GM18511 (cell line): ENCODE data around the gene GH2.

ENCODE experiments used
- ATAC-seq: cut with Tn5 transposase; IDR thresholded peaks from one replicate; pipeline ENCODE4 v1.9.1; 2021; ENCODE audit warnings: mild to moderate bottlenecking, moderate library complexity; ENCODE audit not compliant: unreplicated experiment

The GH2 gene

DNA sequence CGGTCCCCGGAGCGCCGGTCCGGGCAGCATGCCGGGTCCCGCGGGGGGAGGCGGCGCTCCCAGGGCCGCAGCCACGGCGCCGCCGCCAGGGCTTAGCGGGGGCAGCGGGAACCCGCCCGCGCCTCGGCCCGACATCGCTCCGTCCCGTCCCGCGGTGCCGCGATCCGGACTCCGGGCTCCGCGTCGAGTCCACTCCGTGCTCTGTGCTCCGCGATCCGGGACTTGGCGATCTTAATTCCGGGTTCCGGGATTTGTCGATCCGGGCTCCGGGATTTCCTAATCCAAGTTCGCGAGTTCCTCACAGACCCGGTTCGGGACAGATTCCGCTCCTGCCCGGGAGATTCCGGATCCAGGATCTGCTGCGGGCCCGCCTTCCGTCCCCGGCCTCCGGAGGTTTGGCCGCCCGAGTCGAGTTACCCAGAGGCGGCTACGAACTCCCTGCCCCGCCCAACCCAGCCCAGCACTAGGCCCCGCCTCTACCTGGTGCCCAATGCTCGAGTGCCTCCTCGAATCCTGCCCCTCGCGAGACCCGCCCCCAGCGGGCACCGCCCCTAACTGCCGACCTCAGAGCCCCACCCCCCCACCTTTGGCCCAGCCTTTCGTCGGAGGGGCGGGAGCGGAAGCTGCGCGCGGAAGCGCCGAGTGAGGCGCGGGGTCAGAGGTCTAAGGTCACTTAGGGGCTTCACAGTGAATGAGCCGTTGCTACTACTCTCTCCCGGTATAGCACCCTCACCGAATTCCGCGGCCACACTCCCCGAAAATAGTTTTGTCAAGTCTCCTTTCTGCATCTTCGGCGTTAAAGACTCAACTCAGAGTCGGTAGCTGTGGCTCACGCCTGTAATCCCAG, 39.0 kb downstream of the GH2 start, which contains the start of gene SMARCD2:
Gene SMARCD2 (minus strand): TSS at position 146 of the 847 bp plus-strand sequence. CDS start 11 bp downstream, at position 135.
- peak; percentile 81 for ATAC-seq

DNA sequence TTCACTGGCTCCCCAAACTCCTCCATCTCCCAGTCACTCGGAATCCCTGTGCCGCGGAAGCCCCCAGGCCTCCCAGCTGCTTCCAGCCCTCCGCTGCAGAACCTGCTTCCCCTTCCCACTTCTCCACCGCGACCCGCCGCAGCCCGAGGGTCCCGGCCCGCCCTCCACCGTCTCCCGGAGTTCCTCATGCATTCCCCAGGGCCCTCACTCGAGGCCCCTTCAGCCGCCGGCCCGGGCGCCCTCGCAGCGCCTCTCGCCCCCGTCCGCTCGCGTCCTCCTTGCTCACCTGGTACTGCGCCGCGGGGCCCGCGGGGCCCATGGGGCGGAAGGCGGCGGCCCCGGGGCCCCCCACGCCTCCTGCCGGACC, 39.6 kb downstream of the GH2 start:
- ATAC-seq: peak; percentile 33

DNA sequence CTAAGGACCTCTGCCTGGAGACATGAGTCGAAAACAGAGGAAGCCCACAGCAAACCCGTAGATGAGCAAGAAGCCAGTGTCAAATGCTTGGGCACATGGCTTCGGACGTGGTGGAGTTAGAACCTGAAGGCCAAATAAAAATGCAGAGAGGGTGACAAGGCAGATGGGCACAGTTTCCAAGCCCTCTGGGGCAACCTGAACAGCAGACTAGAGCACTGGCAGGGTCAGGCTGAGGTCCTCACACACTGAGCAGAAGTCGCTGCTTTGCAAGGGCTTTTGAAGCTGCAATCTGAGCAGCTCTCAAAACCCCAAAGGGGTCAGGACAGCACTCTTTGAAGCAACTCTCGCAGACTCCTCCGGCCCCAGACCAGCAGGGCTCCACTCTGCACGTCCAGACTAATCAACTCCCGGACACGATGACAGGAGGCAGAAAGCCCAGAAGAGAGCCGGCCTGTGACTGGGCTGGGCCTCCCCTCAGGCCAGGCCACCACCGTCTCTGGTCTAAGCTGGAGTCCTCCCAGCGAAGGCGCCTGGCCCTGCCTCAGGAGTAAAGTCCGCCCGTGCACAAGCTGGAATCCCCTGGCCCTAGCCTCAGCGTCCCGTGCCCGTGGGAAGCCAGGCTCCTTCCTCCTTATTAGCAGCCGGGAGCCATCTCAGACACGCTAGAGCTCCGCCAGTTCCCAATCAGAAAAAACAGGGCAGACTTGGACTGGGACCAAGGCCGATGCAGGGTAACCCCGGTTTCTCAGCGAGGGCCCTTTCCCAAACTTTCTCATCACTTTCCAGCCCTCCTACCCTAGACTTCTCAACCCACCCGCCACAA, 40.2 kb downstream of the GH2 start:
- no peak for ATAC-seq

DNA sequence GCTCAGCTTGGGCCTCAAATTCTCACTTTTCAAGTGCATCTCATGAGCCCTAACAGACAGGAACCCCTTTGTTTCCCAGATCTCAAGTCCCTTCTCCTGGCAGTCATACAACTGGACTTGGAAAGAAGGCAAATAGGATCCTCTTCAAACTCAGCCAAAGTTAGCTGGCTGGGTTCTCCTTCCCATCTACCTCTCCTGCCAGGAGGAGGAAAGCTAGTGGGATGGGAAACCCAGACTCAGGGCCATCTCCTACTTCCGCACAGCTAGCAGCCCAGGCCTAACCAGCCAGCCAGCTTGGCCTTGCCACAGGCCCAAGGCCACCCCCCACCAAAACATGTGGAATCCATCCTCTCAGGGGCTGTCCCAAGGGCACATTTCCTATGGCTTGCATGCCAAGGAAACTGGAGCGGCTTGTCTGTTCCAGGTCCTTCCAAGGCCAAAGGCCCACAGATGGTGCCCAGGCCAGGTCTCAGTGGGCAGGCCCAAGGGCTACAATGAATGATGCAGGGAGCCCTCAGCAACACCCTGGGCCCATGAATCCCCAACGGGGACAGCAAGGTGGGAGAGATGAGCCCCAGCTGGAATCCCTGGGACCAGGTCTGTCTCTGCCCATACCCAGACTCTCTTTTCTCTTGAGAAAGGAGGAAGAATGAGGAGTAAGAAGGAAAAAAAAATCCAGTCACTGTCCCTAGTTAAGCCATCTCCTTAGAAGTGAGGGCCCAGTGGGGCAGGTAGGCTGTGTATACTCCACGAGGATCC, 41.0 kb downstream of the GH2 start:
- no peak for ATAC-seq

DNA sequence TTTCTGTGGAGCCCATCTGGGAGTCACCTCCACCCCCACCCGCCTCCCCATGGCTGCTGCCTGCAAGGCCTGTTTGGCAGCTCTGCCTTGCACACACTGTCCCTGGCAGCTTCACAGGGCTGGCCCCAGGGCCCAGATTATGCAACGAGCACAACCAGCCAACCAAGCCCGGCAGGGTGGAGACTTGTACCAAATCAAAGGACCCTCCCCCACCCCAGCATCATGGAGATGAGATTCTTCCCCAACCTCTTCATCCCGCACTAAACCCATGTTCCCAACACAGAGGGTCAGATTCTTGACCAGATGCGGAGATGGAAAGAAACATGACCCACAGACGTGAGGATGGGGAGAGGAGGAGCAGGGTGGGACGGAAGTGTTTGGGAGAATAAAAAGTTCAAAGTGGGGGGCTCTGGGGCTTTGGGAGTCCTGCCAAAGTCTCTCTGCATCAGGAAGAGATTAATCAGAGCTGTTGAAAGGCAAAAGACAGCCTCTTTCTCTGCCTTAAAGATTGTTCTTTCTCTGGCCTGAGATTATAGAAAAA, 43.0 kb downstream of the GH2 start:
- ATAC-seq: no peak

DNA sequence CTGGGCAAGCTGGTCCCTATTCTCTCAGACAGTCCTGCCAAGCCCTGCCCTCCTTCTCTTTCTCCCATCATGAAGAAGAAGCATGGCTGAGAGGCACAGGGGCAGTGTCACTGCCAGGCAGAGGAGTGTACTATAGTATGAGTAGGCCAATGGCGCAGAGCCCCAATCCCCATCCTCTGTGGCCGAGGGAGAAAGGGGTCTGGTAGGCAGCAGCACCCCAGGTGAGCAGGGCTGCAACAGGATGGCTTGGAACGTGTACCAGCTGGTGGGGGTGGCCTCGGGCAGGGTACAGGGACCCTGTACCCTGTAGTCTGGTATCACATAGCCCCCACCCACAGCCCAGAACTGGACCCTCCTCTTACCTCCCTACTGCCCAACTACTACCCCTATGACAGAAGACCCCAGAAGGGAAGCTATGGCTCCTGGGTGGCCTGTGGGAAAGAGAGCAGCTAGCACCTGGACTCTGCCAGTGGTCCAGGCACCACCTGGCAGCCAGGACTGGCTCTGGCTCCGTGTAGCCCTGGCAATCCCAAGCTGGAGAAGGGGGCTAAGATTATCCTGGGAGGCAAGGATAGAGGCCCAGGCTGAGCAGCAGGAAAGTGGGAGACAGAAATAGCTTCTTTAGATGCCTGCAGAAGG, 43.7 kb downstream of the GH2 start:
- no peak for ATAC-seq

DNA sequence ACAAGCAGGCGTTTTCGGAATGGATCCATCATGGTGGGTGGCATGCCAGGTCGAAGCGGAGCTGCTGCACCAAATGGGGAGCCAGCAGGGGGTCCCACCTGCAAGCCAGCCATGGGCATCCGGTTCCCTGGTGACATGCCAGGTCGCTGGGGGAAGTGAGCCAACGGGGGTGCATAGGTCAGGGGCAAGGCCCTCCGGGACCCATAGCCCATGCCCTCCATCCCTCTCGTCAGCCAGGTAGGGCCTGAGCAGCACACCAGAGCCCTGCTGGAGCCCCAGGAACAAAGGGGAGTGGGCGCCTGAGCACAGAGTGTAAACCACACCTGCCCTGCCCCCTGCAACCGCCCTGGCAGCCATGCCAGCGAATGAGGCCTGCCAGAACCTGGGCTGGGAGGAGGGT, 44.3 kb downstream of the GH2 start:
- no peak for ATAC-seq

DNA sequence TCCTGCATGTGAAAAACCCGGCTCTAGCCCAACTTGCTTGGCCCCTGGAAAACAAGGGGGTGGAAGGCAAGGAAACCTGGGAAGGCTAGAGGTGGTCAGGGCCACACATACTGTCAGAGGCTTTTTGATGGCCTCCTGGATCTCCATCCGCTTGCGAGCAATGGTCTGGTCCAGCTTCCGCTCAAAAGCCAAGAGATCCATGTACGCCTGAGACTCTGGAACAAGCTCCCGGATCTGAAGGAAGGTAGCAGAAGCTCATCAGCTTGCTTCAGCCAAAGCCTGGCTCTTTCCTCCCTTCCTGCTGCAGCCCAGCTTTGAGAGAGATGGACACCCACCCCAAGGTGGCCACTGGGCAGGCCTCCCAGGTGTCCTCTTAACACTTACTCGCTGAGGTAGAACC, 44.9 kb downstream of the GH2 start:
- no peak for ATAC-seq

DNA sequence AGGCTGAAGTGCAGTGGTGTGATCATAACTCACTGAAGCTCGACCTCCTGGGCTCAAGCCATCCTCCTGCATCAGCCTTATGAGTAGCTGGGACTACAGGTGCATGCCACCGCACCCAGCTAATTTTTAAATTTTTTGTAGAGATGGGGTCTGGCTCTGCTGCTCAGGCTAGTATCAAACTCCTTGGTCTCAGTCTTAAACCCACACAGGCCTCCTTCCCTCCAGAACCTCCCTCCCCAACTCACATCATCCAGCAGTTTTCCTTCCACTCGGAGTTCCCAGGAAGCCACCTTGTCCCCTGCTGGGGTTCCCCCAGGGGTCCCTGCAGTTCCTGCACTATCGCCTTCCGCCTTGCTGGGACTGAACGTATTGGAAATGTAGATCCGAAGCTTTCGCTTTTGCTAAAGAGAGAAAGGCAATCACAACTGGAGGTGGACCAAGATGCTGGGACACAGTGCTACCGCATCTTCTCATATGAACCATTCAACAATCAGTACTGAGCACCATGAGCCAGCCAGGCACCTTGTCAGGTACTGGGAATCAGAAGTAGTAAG, 46.5 kb downstream of the GH2 start:
- ATAC-seq: no peak

DNA sequence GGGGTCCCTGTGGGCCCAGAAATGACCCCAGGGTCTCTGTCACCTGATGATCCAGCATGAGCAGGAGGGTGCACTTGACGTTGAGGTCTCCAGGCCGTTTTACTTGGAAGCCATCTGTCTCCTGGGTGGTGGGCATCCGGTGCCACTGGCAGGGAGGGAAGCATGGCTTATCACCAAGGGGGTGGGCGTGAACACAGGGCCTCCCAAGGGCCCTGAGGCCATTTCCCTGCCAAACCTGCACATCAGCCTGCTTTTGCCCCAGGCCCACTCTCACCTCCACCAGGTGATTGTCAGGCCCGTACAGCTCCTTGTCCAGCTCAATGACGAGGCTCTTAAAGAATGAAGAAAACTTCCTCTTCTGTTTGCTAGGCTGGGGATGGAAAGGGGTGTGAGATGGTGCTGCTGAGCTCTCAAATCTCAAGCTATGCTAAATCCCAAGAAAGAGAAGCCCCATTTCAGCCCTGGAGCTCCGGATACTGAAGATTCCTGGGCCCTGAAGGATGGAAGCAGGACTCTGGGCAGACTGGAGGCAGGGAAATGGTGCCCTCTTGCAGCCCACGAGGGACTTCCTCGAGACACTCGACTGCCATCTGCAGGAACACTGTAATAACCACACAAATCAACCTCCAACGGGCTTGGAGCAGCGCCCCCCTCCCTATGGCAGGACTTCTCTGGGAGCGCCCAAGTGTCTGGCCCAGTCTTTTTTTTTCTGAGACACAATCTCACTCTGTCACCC, 47.1 kb downstream of the GH2 start:
- peak; percentile 69 for ATAC-seq

DNA sequence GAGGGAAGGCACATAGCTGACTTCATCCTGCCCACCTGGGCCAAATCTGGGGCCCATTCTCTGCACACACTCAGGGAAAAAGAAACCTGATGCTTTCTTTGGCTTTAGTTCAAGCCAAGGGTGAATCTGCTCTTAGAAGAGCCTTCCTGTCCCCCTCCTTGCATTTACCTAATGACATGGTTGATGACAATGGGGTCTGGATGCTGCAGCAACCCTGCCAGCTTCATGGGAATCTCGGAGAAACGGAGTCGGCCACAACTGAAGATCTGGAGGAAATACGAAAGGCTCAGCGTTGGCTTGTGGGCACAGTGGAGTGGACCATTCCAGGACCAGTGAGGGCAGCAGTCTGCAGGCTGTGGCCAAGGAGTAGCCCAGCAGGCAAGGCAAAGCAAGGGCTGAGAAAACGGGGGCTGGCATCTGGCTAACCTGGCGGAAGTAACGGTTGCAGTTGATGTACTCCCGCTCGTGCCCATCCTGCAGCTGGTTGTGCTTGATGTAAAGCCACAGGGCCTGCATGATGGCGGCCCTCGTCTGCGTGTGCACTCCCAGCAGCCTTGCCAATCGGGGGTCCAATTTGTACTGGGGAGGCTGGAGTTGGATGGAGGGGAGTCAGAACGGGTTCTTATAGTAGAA, 47.9 kb downstream of the GH2 start:
- no peak for ATAC-seq

DNA sequence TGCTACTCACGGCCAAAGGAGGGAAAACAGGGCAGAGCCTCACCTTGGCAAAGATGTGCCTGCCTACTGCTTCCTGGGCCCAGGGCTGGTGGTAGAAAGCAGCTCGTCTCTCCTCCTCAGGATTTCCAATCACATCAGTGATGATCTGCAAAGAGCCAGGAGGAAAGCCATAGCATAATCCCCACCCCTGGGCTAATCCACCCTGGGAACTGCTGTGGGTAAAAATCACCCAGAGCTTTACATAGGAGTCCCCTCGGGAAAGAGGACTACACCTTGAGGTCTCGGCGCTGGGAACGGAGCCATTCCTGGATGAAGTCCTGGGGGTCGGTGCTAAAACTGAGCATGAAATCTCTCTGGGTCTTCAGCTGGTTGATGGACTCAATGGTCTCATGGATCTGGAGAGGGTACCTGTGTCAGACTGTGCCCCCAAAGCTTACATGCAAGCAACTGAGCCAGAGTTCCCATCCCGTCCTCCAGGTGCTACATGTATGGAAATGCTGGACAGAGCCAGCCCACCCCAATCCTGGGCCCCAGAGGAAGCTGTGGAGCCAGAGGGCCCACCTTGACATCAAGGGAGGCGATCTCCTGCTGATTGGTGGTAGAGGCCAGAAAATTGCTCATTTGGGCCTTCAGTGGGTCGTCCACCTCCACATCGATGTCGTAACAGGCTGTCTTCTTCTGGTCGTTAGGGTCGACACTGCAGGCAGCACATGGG, 48.6 kb downstream of the GH2 start:
- no peak for ATAC-seq

DNA sequence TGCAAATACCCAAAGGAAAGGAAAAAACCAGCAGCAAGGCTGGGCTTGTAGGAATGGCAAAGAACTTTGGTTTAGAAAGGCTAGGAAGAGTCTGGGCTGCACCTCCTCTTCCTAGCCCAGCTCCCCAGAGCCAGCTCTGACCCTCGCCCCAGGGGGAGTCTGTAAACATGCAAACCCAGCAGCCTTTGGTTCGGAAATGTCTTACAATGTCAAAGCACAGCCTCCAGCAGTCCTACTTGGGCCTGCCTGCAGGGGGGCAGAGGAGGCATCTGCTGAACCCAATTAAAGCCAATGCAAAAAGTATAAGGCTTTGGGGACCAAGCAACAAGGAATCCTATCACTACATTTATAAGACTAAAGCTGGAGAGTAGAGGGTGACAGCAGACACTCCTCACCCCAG, 49.3 kb downstream of the GH2 start:
- no peak for ATAC-seq

DNA sequence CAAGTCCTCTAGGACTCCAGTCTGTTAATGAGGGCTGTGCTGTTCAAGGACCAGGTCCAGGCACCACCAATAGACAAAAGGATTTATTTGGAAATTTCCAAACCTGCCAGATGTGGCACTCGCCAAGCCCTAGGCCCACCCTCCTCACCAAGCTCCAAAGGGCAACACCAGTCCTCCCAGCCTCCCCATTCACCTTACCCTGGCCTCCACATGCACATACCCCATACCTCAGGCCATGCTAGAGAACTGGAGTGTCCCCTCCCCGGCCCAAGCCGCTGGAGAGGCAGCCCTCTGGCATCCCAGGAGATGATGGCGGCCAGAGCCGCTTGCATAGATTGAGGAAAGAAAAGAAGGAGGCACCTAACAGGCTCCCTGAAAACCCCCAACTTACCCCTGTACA, 49.7 kb downstream of the GH2 start:
- ATAC-seq: no peak

DNA sequence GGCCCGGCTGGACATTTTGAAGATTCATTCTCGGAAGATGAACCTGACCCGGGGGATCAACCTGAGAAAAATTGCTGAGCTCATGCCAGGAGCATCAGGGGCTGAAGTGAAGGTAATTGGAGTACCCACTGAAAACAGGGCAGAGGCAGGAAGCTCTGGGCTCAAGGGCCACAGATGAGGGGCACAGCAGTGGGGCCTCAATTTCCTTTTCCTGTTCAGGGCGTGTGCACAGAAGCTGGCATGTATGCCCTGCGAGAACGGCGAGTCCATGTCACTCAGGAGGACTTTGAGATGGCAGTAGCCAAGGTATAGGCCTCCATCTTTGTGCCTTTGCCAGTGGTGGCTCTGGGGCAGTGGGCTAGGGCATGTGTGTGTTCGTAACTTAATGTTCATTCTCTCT, 50.2 kb downstream of the GH2 start:
- ATAC-seq: no peak

DNA sequence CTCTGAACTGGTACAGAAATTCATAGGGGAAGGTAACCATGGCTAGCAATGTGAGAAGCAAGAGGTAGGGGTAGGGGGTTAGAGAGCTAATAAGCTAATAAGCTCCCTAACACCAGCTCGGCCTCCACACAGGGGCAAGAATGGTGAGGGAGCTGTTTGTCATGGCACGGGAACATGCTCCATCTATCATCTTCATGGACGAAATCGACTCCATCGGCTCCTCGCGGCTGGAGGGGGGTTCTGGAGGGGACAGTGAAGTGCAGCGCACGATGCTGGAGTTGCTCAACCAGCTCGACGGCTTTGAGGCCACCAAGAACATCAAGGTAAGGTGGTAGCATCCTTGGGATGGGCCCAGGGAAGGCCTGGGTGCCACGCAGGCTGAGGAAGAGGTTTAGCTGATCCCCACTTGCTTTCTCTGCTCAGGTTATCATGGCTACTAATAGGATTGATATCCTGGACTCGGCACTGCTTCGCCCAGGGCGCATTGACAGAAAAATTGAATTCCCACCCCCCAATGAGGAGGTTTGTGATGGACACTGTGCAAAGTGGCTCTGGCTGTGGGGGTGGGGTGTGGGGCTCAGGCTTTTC, 50.7 kb downstream of the GH2 start:
- ATAC-seq: no peak

DNA sequence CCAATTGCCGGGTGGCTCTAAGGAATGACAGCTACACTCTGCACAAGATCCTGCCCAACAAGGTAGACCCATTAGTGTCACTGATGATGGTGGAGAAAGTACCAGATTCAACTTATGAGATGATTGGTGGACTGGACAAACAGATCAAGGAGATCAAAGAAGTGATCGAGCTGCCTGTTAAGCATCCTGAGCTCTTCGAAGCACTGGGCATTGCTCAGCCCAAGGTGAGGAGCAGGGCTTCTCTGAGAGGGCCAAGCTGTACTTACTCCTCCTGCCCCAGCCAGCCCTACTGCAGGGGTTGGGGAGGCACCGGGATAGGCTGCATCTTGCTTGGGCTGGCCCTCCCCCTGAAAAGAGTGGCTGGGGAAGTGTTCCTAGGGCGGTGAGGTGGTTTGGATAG, 51.5 kb downstream of the GH2 start:
- no peak for ATAC-seq
